GM19397 (cell line): ENCODE data around the gene MYO19.
"Not testable (repeated sequence)": the region's sequence is repeated elsewhere in the genome, so short reads cannot be mapped to it uniquely, and the experiment has no call there.

Experiments
- ATAC-seq: cut with Tn5 transposase; IDR thresholded peaks from one replicate; pipeline ENCODE4 v1.9.1; 2021; ENCODE audit warnings: mild to moderate bottlenecking, moderate library complexity; ENCODE audit not compliant: unreplicated experiment

MYO19 gene

GRCh38 chr17:36500745-36501225 lies 33.9 kb downstream of the MYO19 start:
- ATAC-seq = no peak

DNA sequence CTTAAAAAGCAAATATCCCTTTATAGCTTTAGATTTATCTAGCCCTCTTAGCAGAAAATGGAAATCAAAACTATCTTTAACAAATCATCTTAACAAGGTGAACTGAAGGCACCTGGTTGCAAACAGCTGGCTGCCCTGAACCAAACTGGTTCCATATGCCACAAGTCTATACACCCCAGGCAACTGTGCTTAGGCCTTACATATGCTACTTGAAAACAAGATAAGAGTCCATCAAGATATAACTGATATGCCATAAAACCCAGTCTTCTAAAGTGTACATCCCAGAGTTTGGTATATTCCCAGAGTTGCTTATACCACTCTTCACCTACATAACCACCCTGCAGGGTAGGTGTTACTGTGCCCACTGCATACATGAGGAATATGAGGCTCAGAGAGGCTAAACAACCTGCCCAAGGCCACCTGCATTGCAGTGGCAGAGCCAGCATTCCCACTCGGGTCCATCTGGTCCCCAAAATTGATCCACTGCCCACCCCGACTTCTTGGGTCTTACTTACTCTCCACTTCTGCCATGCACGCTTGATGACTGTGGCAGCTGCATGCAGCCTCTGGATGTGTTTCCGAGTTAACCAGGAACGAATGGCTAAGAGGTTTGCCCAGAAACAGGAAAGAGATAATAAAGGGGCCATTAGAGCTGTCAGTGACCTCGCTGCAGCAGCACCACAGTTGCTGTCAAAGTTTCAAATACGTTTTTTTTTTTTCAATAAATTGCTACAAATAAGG lies 35.9 kb downstream of the MYO19 start:
- no peak for ATAC-seq

DNA sequence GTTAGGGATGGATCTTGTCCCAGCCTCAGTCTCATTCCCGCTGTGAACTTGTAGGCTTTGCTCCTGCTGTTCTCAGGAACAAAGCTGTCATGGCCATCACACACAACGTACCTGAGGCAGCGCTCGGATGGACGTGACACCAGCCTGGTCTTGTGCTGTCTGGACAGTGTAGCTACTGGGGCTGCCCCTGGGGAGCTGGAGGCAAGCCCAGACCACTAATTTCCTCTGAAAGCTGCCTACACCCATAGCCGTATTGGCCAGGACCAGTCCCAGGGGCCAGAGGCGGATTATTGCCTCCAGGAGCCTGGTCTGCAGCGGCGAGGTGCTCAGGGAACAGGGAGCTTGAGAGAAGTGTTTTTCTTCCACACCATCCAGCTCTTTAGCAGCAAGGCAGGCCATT lies 36.5 kb downstream of the MYO19 start:
- ATAC-seq = no peak

DNA sequence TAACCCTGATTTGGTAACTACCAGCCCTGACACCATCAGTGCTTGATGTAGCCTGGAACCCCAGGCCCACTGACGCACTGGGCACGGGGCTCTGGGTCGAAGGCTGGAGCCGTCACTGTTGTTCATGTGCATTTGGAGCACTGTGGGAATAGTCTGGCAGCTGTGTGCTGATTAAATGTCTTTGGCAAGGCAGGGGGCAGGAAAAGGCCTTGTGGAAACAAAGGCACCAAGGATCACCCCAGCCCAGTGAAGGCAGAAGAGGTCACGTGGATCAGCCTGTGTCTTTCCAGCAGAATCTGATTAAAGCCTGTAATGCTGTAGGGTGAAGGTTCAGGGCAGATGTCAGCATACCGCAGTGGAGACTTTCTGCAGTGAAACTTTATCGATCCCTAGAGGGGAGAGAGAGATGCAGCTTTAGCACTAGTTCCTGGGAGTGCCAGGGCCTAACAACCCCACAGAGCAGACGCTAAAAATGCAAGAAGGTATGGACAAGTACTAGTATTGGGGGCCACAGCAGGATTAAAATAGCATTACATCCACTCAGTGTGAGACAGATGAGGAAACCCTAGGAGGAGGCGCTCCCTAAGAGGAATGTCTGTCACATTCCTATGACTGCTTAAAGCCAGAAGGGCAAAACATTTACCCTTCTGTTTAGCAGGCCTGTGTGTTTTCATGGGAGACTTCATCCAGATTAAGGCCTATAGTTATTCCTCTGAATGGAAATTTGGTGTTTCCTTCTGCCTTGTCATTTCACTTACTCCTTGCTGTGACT lies 38.5 kb downstream of the MYO19 start:
- ATAC-seq = no peak

DNA sequence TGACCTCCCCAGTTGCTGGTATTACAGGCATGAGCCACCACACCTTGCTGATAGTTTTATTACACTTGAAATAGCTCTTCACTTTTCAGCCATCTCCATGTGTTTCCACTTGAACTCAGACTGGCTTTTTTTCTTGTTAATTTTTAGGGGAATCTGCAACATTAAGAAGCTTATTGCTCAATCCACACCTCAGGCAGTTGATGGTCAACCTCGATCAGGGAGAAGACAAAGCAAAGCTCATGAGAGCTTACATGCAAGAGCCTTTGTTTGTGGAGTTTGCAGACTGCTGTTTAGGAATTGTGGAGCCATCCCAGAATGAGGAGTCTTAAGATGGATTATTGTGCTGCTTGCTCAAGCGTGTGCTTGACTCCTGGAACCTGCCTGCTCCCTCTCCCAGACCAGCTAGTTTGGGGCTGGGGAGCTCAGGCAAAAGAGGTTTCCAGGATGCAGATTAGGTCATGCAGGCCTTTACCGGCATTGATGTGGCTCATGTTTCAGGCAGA lies 39.5 kb downstream of the MYO19 start:
- no peak for ATAC-seq

DNA sequence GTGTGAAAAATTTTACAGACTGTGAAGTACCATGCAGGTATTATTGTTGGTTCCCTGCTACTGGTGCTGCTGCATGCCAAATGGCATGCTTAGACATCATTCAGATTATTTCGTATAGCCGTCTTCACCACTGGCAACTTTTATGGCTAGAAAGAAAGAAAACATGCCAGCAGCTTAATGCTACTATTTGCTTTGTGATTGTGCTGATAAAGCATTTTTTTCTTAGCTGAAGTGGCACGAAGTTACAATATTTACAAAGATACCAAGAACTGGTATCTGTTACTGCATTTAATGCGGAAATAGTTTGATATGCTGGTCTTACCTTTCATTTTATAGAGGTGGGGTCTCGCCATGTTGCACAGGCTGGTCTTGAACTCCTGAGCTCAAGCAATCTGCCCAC lies 40.0 kb downstream of the MYO19 start:
- ATAC-seq = no peak

- no peak for ATAC-seq
Observed at GRCh38 chr17:36493956-36494355, 40.7 kb downstream of the MYO19 start.

- ATAC-seq = peak; percentile 86
Observed at GRCh38 chr17:36486204-36487194, 48.2 kb downstream of the MYO19 start, which contains the start of gene ZNHIT3. Gene ZNHIT3 (plus strand): TSS chr17:36486681. CDS start chr17:36486700, 19 bp downstream.

DNA sequence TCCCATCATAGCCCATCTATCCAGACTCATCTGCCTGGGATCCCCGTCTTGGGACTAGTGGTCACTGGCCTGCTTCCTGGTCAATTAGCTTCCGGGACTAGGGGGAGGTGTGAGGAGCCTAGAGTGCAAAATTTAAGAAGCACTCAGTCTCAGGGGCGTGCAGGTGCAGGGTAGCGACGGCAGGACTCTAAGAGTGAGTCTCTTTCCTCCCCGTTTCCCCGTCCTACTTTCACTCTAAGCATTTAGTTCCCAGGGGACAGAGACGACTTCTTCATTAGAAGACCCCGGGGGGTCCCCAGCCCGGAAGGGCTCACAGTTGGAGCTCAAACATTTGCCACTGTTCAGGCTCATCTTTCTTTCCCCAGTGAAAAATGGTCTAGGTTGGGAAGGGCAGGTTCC lies 48.9 kb downstream of the MYO19 start:
- ATAC-seq = no peak

- no peak for ATAC-seq
Observed at GRCh38 chr17:36485027-36485426, 49.6 kb downstream of the MYO19 start.

- not testable (repeated sequence) for ATAC-seq
Observed at GRCh38 chr17:36484021-36484420, 50.6 kb downstream of the MYO19 start.

- ATAC-seq = no peak
Observed at GRCh38 chr17:36482611-36483504, 51.8 kb downstream of the MYO19 start.

GRCh38 chr17:36481829-36482228 lies 52.8 kb downstream of the MYO19 start:
- ATAC-seq = no peak

DNA sequence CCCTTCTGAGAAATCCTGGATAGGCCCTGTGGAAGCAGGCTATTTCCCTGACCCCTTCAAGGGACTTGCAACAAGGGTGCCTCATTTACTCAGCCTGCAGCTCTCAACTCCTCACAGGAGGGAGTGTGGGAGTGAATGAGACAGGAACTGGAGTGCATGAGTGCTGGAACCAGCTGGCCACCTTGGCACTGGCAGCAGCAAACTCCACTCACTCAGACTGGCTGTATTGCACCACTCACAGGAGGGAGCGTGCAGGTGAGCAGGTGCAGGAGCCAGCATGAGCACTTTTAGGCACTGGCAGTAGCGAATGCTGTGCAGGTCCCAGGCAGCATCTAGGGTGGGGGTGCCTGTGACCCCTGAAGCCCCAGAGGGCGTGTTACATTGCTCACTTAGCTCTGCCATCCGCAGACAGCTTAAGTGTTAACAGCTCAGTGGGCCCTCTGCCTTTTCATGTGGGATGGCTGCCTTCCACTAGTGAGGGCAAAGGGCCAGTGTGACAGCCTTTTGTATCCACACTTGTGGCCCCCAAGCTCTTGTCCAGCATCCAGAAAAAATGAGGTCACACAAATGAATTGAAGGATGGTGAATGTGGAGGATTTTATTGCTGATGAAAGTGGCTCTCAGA lies 59.2 kb downstream of the MYO19 start:
- ATAC-seq = no peak

DNA sequence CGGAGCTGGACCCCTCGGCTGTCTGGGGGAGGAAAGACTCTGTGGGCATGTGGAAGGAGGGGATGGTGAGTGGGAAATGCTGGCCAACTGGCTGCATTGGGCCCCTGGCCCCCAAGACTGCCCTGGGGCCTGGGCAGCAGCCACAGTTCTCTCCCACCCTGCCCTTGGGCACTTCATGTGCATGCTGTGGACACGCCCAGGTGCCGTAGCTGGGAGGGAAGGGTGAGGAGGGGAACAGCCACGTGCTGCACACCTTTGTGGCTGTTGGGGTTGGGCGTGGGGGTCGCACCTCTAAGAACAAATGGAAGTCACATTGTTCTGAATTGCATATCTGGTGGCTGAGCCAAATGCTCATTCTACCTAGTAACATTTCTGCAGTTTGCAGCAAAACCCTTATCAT lies 60.1 kb downstream of the MYO19 start:
- no peak for ATAC-seq

- no peak for ATAC-seq
Observed at GRCh38 chr17:36470499-36470898, 64.2 kb downstream of the MYO19 start.

GRCh38 chr17:36469733-36470132 lies 64.9 kb downstream of the MYO19 start:
- ATAC-seq = no peak

- no peak for ATAC-seq
Observed at GRCh38 chr17:36468903-36469635, 65.6 kb downstream of the MYO19 start.

DNA sequence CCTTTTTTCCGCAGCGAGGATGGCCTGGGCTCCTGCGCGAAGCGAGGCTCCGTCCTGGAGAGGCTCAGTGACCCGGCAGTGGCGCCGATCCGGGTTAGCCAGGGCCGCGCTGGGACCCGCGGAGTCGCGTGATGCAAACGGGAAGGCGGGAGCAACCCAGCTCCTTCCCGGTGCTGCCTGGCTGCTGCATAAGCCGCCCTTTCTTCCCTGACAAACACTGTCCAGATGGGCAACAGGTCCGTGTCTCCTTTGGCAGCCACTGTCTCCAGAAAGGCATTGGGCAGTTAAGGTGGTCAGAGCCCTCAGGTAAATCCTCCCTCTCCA lies 69.9 kb downstream of the MYO19 start:
- ATAC-seq = no peak
